ENCODE data around the gene KAZN. TPM values are rescaled to one million over a fixed set of nuclear protein-coding genes. Genes with fewer than 3 reads are reported as not detected.

Gene KAZN
- total and polyA plus RNA-seq, 2 of the 8 experiments (the other 6 are each of a cell fraction or from before 2014, with no cell fraction given) = 3.7 to 11.8 TPM

DNA sequence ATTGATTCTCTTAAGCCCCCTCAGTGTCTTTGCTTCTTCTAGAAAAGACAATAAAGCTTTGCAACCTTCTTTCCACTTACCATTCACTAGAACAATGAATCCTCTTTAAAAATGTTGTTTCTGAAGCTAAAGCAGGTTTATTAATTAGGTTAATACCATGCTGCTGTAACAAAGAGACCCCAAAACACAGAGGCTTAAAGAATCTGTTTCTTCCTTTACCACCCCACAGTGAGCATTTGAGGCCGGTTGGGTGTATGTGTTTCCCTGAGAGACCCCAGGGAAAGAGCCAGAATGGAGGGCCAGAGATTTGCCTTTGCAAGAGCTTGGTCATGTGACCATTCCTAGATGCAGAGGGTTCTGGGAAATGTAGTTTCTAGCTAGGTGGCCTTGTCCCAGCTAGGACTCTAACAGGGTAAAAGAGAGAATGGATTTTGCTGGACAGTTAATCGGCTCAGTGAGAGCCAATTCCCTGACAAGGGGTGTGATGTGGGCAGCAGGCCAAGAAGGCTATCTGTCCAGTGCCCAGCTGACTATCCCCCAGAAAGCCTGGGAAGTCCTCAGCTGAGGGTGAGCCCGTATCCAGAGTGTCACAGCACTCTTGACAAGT is 363.3 kb downstream of the KAZN start:
- H3K4me2 ChIP-seq (ENCODE audit: insufficient read depth in 1 of 2, low read depth in 2 of 2, low read length in 2 of 2) = no peak overlapping the region
- H3K14ac ChIP-seq (ENCODE audit: insufficient read length) = no peak overlapping the region
- peak; percentile 77 for FAIRE-seq
- peak overlapping the region; percentile 57; the same call in 1 of the 2 replicates for H4K8ac ChIP-seq (ENCODE audit: extremely low read depth, insufficient read depth, low read length)
- CTCF ChIA-PET (ENCODE audit: partially characterized antibody) = interaction anchor here (0.9 to 4.2 kb wide), 6 partner anchors 14 to 134 kb away, joined by 3 to 17 read pairs (median 4); no protein-coding TSS in a partner anchor
- no peak overlapping the region for H2AFZ ChIP-seq (ENCODE audit: low read length)
- POLR2A ChIA-PET (ENCODE audit: partially characterized antibody) = interaction anchor here (0.8 to 1.0 kb wide), 3 partner anchors 10 to 33 kb away, joined by 3 to 5 read pairs (median 3); no protein-coding TSS in a partner anchor
- DNase-seq (ENCODE audit: low read depth in 1 of 2, low spot score in 2 of 2) = no peak
- 80% methylated on average over 3 of the region's 3 CpGs; no CpG with 5 or more reads in 1 of the 2 experiments for WGBS, 2 experiments (ENCODE audit: extremely low coverage in 1 of 2, insufficient coverage in 1 of 2, insufficient read length in 1 of 2, insufficient replicate concordance in 2 of 2, low coverage in 1 of 2, low lambda C conversion rate in 2 of 2, missing lambda C conversion rate in 1 of 2)
- H3K23me2 ChIP-seq (ENCODE audit: low read depth, low read length) = no peaks in the 10 kb centered on the region
- 0 out of 2 replicates have a peak, but pooled peaks cover 3% of the 10 kb centered on the region for H3K79me1 ChIP-seq (ENCODE audit: low read depth, low read length)
- no peak overlapping the region for H4K91ac ChIP-seq (replicated peaks; ENCODE audit: insufficient read length, low read length)
- no peak overlapping the region for H2BK12ac ChIP-seq (ENCODE audit: low read depth, low read length)
- H3K36me3 ChIP-seq (ENCODE audit: control insufficient read depth in 2 of 4, insufficient read depth in 4 of 4, low read length in 3 of 4) = no peaks in the 10 kb centered on the region; a peak in 1 of 8 replicates
- H2BK120ac ChIP-seq (replicated peaks; ENCODE audit: low read depth, low read length) = no peak overlapping the region
- no peak overlapping the region for H3K23ac ChIP-seq (ENCODE audit: insufficient read length)
- H3K4me3 ChIP-seq (ENCODE audit: extremely low read depth in 1 of 4, insufficient read depth in 2 of 4, low read depth in 3 of 4, low read length in 4 of 4) = no peak overlapping the region
- no peak overlapping the region for H3K18ac ChIP-seq (ENCODE audit: extremely low read depth, low read length)
- H3K79me2 ChIP-seq (ENCODE audit: control insufficient read depth in 1 of 2, insufficient read depth in 2 of 2, low read length in 2 of 2) = no peaks in the 10 kb centered on the region
- H3K27me3 ChIP-seq (replicated peaks in 1 of 4; ENCODE audit: control insufficient read depth in 3 of 4, extremely low read depth in 1 of 4, insufficient read depth in 3 of 4, low read length in 3 of 4) = no peaks in the 10 kb centered on the region
- H3K4me1 ChIP-seq (replicated peaks in 1 of 4; ENCODE audit: control insufficient read depth in 3 of 4, insufficient read depth in 4 of 4, low read length in 3 of 4) = peaks cover 0 to 3% (median under 1%) of the 10 kb centered on the region in 4 experiments; a peak in 2 of 7 replicates
- no peak overlapping the region for H2AK5ac ChIP-seq (ENCODE audit: low read depth, low read length)
- H3K9ac ChIP-seq (replicated peaks in 1 of 4; ENCODE audit: extremely low read depth in 1 of 4, low read depth in 3 of 4, low read length in 3 of 4) = no peak overlapping the region
- H3K27ac ChIP-seq (ENCODE audit: low read depth, low read length) = no peak overlapping the region
- H3K9me3 ChIP-seq (ENCODE audit: insufficient read depth in 2 of 2, low read depth in 1 of 2, low read length in 1 of 2) = no peaks in the 10 kb centered on the region
- H4K20me1 ChIP-seq (replicated peaks in 1 of 2; ENCODE audit: control insufficient read depth in 1 of 2, insufficient read depth in 2 of 2, low read length in 2 of 2) = peaks cover 0 to 8% of the 10 kb centered on the region in 2 experiments
- H3K4ac ChIP-seq (replicated peaks; ENCODE audit: insufficient read length, low read depth, low read length) = no peak overlapping the region
- H2BK5ac ChIP-seq (ENCODE audit: low read depth, low read length) = no peak overlapping the region
- H3K56ac ChIP-seq (replicated peaks; ENCODE audit: insufficient read length, low read depth, low read length) = no peak overlapping the region
- H4K5ac ChIP-seq (ENCODE audit: insufficient read length, low read depth, low read length) = no peak overlapping the region
- no peak overlapping the region for H2BK20ac ChIP-seq (ENCODE audit: low read length)
- no peak overlapping the region for H2BK15ac ChIP-seq (ENCODE audit: low read length)
- TF ChIP-seq TEAD4 (IDR thresholded peaks at IDR 0.05; ENCODE audit: low read depth, low read length) = no peak
- no peak for TF ChIP-seq FOSL1 (IDR thresholded peaks at IDR 0.05; ENCODE audit: insufficient read depth, low read depth, low read length)
- no peak for TF ChIP-seq SIN3A (conservative IDR thresholded peaks at IDR 0.05 in 1 of 2, IDR thresholded peaks at IDR 0.05 in 1 of 2; ENCODE audit: low read depth in 1 of 2, low read length in 2 of 2)
- TF ChIP-seq SIX5 (IDR thresholded peaks at IDR 0.05; ENCODE audit: low read depth, low read length) = peak; percentile 80
- TF ChIP-seq CTBP2 (IDR thresholded peaks at IDR 0.05; ENCODE audit: borderline replicate concordance, insufficient read depth, insufficient read length, low read length) = no peak
- TF ChIP-seq, protein P1, sequence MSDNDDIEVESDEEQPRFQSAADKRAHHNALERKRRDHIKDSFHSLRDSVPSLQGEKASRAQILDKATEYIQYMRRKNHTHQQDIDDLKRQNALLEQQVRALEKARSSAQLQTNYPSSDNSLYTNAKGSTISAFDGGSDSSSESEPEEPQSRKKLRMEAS (IDR thresholded peaks at IDR 0.05) = no peak
- no peak for TF ChIP-seq RXRA (IDR thresholded peaks at IDR 0.05; ENCODE audit: insufficient read depth, low read depth, low read length)
- TF ChIP-seq, protein P2, sequence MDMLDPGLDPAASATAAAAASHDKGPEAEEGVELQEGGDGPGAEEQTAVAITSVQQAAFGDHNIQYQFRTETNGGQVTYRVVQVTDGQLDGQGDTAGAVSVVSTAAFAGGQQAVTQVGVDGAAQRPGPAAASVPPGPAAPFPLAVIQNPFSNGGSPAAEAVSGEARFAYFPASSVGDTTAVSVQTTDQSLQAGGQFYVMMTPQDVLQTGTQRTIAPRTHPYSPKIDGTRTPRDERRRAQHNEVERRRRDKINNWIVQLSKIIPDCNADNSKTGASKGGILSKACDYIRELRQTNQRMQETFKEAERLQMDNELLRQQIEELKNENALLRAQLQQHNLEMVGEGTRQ (IDR thresholded peaks at IDR 0.05; ENCODE audit: low read length) = peak; percentile 87
- TF ChIP-seq EGR1 (IDR thresholded peaks at IDR 0.05; ENCODE audit: borderline replicate concordance, low read depth, low read length) = no peak
- TF ChIP-seq CBX5 (IDR thresholded peaks at IDR 0.05; ENCODE audit: low read depth, low read length) = no peak
